SK-MEL-5 (cell line): Measurements from ENCODE around the gene CFAP52. TPM values are rescaled to one million over a fixed set of nuclear protein-coding genes. Genes with fewer than 3 reads are reported as not detected.
"Not testable (repeated sequence)": the region's sequence is repeated elsewhere in the genome, so short reads cannot be mapped to it uniquely, and the experiment has no call there.

Experiments
- DNase-seq: peaks from one replicate; pipeline ENCODE4 v3.0.0-alpha.2; 2016; ENCODE audit warnings: low read depth, low spot score
- in situ Hi-C: cut with HindIII; loops from 2 replicates; pipeline ENCODE4 v1.10.0; 2016; ENCODE audit warnings: low sequenced_read_pairs, high pct_unique_total_duplicates, low pct_unique_long_range_greater_than_20kb
- total RNA-seq: library from RNA; depleted of rRNA; stranded (reverse); fragments of >200 nt; shearing (Covaris generic); gene quantifications from 2 replicates; pipeline ENCODE4 v1.2.3, GENCODE V29; 2014

CFAP52 gene
- total RNA-seq, 1 experiment from 2014 or later = not detected

DNA sequence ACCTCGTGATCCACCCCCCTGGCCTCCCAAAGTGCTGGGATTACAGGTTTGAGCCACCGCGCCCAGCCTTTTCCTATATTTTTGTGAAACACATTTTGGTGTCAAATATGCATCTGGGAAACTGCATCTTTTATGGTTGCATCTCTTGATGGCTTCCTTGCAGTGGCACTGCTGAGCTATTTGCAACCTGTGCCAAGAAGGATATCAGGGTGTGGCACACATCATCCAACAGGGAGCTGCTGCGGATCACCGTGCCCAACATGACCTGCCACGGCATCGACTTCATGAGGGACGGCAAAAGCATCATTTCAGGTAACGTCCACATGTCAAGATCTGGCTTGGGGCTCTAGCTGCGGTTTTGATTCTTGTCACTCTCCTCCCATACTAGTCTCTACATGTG lies 52.1 kb downstream of the CFAP52 start:
- in situ Hi-C loops = no loop called here
- DNase-seq = peak; percentile 33

DNA sequence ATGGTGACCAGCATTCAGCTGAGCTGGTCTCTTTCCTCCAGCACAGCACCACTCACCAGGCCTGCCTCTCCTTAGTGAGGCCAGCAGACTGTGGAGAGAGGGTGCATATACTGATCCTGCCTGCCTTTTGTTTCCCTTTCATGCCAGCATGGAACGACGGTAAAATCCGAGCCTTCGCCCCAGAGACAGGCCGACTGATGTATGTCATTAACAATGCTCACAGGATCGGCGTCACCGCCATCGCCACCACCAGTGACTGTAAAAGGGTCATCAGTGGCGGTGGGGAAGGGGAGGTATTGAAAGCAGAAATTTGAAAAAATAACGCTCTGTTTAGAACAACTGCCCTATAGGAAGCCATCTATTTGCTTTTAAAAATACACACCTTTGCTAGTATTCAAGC lies 56.3 kb downstream of the CFAP52 start:
- in situ Hi-C loops = no loop called here
- DNase-seq = no peak

- in situ Hi-C loops = no loop called here
- no peak for DNase-seq
These were observed 58.9 kb downstream of the CFAP52 start for GRCh38 chr17:9635340-9635739.

GRCh38 chr17:9636501-9636900 lies 60.1 kb downstream of the CFAP52 start:
- in situ Hi-C loops = no loop called here
- no peak for DNase-seq

DNA sequence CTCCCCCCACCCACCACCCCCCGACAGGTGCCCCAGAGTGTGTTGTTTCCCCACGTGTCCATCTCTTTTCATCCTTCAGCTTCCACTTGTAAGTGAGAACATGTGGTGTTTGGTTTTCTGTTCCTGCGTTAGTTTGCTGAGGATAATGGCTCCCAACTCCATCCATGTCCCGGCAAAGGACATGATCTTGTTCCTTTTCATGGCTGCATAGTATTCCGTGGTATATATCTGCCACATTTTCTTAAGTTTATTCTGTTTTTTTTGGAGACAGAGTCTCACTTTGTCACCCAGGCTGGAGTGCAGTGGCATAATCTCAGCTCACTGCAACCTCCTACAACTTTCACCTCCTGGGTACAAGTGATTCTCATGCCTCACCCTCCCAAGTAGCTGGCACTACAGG lies 63.9 kb downstream of the CFAP52 start:
- DNase-seq, in situ Hi-C loops: not testable (repeated sequence)

DNA sequence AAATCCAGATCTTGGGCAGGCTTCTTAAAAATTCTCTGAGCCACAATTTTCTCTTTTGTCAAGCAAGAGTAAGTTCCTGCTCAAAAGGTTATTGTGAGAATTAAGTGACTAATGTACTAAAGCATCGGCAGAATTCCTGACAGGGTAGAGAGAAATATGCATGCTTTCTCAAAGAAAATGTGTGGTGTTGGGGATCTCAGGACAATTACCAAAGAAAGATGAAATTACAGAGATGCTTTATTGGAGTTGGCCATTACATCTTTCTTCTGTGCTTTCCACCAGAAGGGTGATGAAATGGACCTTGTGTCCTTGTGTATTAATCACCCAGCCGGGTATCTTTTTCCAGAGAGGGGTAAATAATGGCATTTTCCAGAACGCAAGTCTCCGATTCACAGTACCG lies 67.2 kb downstream of the CFAP52 start:
- in situ Hi-C loops = no loop called here
- no peak for DNase-seq

GRCh38 chr17:9644910-9645751 lies 68.7 kb downstream of the CFAP52 start, which contains the start of gene USP43:
TSS of gene USP43 (plus strand) at chr17:9645517. CDS start at chr17:9645633, 116 bp downstream.
- DNase-seq = peak; percentile 41
- in situ Hi-C loops = no loop called here

DNA sequence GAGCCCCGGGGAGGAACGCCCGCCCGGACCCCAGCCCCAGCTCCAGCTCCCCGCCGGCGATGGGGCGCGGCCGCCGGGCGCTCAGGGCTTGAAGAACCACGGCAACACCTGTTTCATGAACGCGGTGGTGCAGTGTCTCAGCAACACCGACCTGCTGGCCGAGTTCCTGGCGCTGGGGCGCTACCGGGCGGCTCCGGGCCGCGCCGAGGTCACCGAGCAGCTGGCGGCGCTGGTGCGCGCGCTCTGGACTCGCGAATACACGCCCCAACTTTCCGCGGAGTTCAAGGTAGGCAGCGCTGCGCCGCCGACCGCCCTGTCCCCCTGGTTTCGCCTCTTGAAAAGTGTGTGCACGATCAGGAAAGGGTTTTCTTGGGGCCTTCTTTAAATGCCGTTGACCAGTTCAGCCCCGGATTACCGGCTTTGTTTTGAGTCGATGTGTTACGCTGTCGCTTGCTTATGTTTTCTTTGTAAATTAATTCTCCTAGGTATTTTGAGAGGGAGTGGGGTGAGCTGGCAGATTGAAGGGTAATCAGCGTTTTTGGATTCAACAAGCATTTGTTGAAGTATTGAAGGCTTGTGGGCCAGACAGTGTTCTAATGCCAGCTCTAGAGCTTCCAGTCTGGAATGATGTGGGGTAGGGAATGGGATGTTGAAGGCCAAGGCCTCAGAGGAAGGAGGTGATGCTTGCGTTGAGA lies 69.6 kb downstream of the CFAP52 start:
- in situ Hi-C loops = no loop called here
- peak; percentile 25 for DNase-seq

GRCh38 chr17:9646546-9646885 lies 70.1 kb downstream of the CFAP52 start:
- no peak for DNase-seq
- in situ Hi-C loops = no loop called here

GRCh38 chr17:9647014-9647413 lies 70.6 kb downstream of the CFAP52 start:
- in situ Hi-C loops = no loop called here
- no peak for DNase-seq

DNA sequence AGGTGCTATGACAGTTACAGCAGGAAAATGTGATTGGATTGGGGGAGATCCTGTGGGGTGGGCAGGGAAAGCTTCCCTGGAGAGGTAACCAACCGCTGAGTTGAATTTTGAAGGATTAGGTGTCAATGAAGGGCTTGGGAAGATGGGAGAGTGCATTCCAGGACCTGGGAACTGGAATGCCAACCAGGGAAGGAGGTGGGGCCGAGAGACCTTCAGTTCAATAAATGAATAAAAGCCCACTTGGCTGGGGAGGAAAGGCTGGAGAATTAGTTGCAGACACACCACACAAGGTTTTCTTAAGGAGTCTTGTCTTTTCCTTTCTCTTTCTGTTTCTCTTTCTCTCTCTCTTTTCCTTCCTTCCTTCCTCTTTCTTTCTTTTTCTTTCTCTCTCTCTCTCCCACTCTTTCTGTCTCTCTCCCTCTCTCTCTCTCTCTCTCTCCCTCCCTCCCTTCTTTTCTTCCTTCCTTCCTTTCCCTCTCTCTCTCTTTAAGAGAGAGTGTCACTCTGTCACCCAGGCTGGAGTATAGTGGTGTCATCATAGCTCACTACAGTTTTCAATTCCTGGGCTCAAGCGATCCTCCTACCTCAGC lies 72.2 kb downstream of the CFAP52 start:
- in situ Hi-C loops = no loop called here
- no peak for DNase-seq

- peak; percentile 28 for DNase-seq
- in situ Hi-C loops = no loop called here
These were observed 82.3 kb downstream of the CFAP52 start for GRCh38 chr17:9658593-9659211.

- in situ Hi-C loops = no loop called here
- no peak for DNase-seq
These were observed 84.6 kb downstream of the CFAP52 start for GRCh38 chr17:9661027-9661426.

- DNase-seq, in situ Hi-C loops: not testable (repeated sequence)
These were observed 87.1 kb downstream of the CFAP52 start for GRCh38 chr17:9663511-9663910.

- DNase-seq = no peak
- in situ Hi-C loops = no loop called here
These were observed 90.1 kb downstream of the CFAP52 start for GRCh38 chr17:9666461-9667050.

- in situ Hi-C loops = no loop called here
These were observed 92.1 kb downstream of the CFAP52 start for GRCh38 chr17:9668517-9668916.

DNA sequence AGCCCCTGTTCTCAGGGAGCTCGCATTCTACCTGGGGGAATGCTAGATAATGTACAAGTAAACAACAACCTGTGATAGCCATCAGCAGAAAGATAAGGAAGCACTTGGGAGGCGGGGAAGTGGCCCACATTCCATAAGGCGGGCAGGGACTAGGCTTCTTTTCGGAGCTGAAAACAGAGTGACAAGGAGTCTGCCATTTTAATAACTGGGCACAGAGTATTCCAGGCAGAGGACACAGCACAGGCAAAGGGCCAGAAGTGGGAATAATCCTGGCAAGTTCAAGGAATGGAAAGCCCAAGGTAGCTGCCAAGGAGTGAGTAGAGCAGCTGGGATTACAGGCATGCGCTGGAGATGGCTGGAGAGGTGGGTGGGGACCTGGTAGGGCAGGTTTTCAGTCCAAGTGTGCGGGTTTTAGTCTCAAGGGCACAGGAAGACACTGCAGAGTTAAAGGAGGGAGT lies 93.1 kb downstream of the CFAP52 start:
- in situ Hi-C loops = no loop called here

More at GRCh38 chr17:9668517-9668916, 92.1 kb downstream of the CFAP52 start:
- no peak for DNase-seq

DNA sequence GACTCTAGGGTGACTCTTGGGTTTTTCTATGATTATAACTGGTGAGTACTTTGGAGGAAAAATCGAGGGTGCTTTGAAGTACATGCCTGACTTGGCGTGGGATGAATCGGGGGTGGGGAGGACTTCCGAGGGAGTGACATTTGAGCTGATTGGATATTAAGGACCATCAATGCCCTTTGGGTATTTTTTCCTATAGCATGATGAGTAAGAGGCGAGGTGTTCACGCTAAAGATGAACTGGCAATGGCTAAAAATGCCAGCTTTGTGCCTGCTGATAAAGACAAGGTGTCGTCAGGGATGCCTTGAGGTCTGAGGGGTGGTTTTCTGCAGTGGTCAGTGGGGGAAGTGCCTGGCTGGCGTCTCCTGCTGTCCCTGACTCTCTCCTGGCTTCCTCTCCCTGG lies 94.2 kb downstream of the CFAP52 start:
- DNase-seq = peak; percentile 30
- in situ Hi-C loops = no loop called here

More for the DNA sequence above, 93.1 kb downstream of the CFAP52 start:
- no peak for DNase-seq
